Measurements from ENCODE around the gene ZNF91. TPM values are rescaled to one million over a fixed set of nuclear protein-coding genes. Genes with fewer than 3 reads are reported as not detected.

ZNF91 gene
- total and polyA plus RNA-seq, 2 donors (not counting 1 experiment from before 2014, with no cell fraction given) = 10.9 to 17.8 TPM

DNA sequence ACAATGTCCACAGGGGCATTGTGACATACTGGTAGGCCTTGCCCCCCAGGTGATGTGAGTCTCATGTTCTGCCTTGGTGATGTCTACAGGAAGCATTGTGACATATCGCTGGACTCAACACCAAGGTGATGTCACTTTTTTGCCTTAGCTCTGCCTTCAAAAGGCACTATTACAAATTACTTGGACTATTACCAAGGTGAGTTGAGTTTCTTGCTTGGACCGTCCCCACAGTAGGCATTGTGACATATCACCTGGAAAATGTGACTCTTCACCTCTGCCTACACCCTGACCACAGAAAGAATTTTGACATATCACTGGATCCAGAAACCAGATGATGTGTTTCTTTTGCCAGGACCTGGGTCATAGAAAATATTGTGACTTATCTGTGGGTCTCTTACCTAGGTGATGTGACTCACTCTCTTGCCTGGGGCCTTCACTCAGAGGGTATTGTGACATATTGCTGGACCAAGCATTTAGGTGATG is 84.5 kb downstream of the ZNF91 start:
- H3K79me2 ChIP-seq (ENCODE audit: control insufficient read depth, insufficient read depth, low read length) = no peaks in the 10 kb centered on the region
- no peaks in the 10 kb centered on the region for H3K27me3 ChIP-seq (ENCODE audit: control insufficient read depth, insufficient read depth, low read length)
- no peak for DNase-seq (ENCODE audit: low read depth in 2 of 2)
- no peak overlapping the region for H3K4me2 ChIP-seq (ENCODE audit: extremely low read depth, insufficient read depth, low read length)
- no peak overlapping the region for H3K27ac ChIP-seq (ENCODE audit: insufficient read depth, low read length)
- H2AFZ ChIP-seq (ENCODE audit: low read length) = no peak overlapping the region
- no peaks in the 10 kb centered on the region for H3K9me3 ChIP-seq (ENCODE audit: control insufficient read depth, insufficient read depth, low read depth, low read length)
- no peaks in the 10 kb centered on the region for H4K20me1 ChIP-seq (ENCODE audit: control insufficient read depth, extremely low read depth, insufficient read depth, low read length)
- H3K9ac ChIP-seq (ENCODE audit: insufficient read depth, low read length) = no peak overlapping the region
- no peaks in the 10 kb centered on the region for H3K36me3 ChIP-seq (ENCODE audit: control insufficient read depth, insufficient read depth, low read length)
- no peak for TF ChIP-seq EZH2 (IDR thresholded peaks at IDR 0.05; ENCODE audit: low read length, missing control alignments)
- TF ChIP-seq, protein P1, sequence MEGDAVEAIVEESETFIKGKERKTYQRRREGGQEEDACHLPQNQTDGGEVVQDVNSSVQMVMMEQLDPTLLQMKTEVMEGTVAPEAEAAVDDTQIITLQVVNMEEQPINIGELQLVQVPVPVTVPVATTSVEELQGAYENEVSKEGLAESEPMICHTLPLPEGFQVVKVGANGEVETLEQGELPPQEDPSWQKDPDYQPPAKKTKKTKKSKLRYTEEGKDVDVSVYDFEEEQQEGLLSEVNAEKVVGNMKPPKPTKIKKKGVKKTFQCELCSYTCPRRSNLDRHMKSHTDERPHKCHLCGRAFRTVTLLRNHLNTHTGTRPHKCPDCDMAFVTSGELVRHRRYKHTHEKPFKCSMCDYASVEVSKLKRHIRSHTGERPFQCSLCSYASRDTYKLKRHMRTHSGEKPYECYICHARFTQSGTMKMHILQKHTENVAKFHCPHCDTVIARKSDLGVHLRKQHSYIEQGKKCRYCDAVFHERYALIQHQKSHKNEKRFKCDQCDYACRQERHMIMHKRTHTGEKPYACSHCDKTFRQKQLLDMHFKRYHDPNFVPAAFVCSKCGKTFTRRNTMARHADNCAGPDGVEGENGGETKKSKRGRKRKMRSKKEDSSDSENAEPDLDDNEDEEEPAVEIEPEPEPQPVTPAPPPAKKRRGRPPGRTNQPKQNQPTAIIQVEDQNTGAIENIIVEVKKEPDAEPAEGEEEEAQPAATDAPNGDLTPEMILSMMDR (conservative IDR thresholded peaks at IDR 0.05 in 1 of 2, IDR thresholded peaks at IDR 0.05 in 1 of 2; ENCODE audit: low read depth in 1 of 2, low read length in 2 of 2) = no peak
- H3K4me1 ChIP-seq (ENCODE audit: control insufficient read depth, extremely low read depth, insufficient read depth, low read length) = no peaks in the 10 kb centered on the region
- no peak overlapping the region for H3K4me3 ChIP-seq (replicated peaks in 1 of 4; ENCODE audit: control extremely low read depth in 1 of 4, insufficient read depth in 1 of 4, low read depth in 3 of 4, low read length in 4 of 4)

DNA sequence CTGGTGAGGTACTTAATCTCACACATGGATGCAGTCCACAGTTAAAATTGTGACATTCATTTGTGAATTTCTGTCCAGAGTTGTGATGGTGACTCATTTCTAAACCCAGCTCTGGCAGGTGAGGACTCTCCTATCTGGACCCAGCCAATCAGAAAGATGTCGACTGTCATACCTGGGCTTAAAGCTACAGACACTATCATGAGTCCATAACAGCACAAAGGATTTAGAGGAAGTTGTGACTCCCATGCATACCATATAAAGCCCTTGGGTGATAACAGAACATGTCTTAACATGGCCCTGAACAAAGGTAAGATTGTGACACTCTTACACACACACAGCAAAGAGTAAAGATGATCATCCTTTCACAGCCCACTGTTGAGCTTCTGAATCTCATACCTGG is 85.3 kb downstream of the ZNF91 start:
- Histone ChIP-seq H3K9ac (ENCODE audit: insufficient read depth, low read length) (no peak overlapping the region), H3K4me1 (ENCODE audit: control insufficient read depth, extremely low read depth, insufficient read depth, low read length) (no peaks in the 10 kb centered on the region), H2AFZ (ENCODE audit: low read length) (no peak overlapping the region), H3K4me3 (replicated peaks in 1 of 4; ENCODE audit: control extremely low read depth in 1 of 4, insufficient read depth in 1 of 4, low read depth in 3 of 4, low read length in 4 of 4) (no peak overlapping the region), H3K4me2 (ENCODE audit: extremely low read depth, insufficient read depth, low read length) (no peak overlapping the region), H3K79me2 (ENCODE audit: control insufficient read depth, insufficient read depth, low read length) (no peaks in the 10 kb centered on the region), H4K20me1 (ENCODE audit: control insufficient read depth, extremely low read depth, insufficient read depth, low read length) (no peaks in the 10 kb centered on the region), H3K36me3 (ENCODE audit: control insufficient read depth, insufficient read depth, low read length) (no peaks in the 10 kb centered on the region), H3K27me3 (ENCODE audit: control insufficient read depth, insufficient read depth, low read length) (no peaks in the 10 kb centered on the region), H3K27ac (ENCODE audit: insufficient read depth, low read length) (no peak overlapping the region), H3K9me3 (ENCODE audit: control insufficient read depth, insufficient read depth, low read depth, low read length) (no peaks in the 10 kb centered on the region)
- no peak for DNase-seq (ENCODE audit: low read depth in 2 of 2)
- TF ChIP-seq, protein P1 (conservative IDR thresholded peaks at IDR 0.05 in 1 of 2, IDR thresholded peaks at IDR 0.05 in 1 of 2; ENCODE audit: low read depth in 1 of 2, low read length in 2 of 2) = no peak
- no peak for TF ChIP-seq EZH2 (IDR thresholded peaks at IDR 0.05; ENCODE audit: low read length, missing control alignments)

DNA sequence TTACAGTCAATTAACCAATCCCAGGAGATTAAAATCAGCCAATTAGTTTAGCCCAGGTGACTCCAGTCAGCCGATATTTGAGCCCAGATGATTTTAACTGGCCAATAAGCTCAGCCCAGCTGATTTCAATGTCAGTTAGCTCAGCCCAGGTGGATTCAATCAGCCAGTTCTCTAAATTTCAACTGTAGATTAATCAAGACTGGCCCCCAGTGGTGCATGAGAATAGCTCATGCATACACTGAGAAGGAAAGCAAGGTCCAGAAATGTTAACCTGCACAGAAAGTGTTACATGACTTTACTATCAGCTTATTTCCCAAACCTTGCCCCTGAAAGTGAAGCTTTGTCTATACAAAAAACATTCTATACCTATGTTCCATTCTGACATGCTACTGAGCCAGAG is 89.7 kb downstream of the ZNF91 start:
- Histone ChIP-seq H4K20me1 (ENCODE audit: control insufficient read depth, extremely low read depth, insufficient read depth, low read length) (no peaks in the 10 kb centered on the region), H3K4me3 (replicated peaks in 1 of 4; ENCODE audit: control extremely low read depth in 1 of 4, insufficient read depth in 1 of 4, low read depth in 3 of 4, low read length in 4 of 4) (no peak overlapping the region), H3K27ac (ENCODE audit: insufficient read depth, low read length) (no peak overlapping the region), H3K9me3 (ENCODE audit: control insufficient read depth, insufficient read depth, low read depth, low read length) (no peaks in the 10 kb centered on the region), H2AFZ (ENCODE audit: low read length) (no peak overlapping the region), H3K79me2 (ENCODE audit: control insufficient read depth, insufficient read depth, low read length) (no peaks in the 10 kb centered on the region), H3K9ac (ENCODE audit: insufficient read depth, low read length) (no peak overlapping the region), H3K27me3 (ENCODE audit: control insufficient read depth, insufficient read depth, low read length) (no peaks in the 10 kb centered on the region), H3K36me3 (ENCODE audit: control insufficient read depth, insufficient read depth, low read length) (no peaks in the 10 kb centered on the region), H3K4me1 (ENCODE audit: control insufficient read depth, extremely low read depth, insufficient read depth, low read length) (no peaks in the 10 kb centered on the region), H3K4me2 (ENCODE audit: extremely low read depth, insufficient read depth, low read length) (no peak overlapping the region)
- TF ChIP-seq, protein P1 (conservative IDR thresholded peaks at IDR 0.05 in 1 of 2, IDR thresholded peaks at IDR 0.05 in 1 of 2; ENCODE audit: low read depth in 1 of 2, low read length in 2 of 2) = no peak
- TF ChIP-seq EZH2 (IDR thresholded peaks at IDR 0.05; ENCODE audit: low read length, missing control alignments) = no peak
- DNase-seq (ENCODE audit: low read depth in 2 of 2) = no peak

All from fibroblast of lung (primary cell).